ENCODE results near the gene CLCN3.

Gene CLCN3

GRCh38 chr4:169657470-169658107, 37.2 kb downstream of the CLCN3 start:
- no peaks in the 10 kb centered on the region for H3K9me3 ChIP-seq
- H3K4me1 ChIP-seq, result peaks cover 2% of the 10 kb centered on the region; the same call in 1 of the 2 replicates
- no peak for DNase-seq
- TF ChIP-seq CTCF (IDR thresholded peaks at IDR 0.05; ENCODE audit: low read depth, low read length), result no peak
- no peak overlapping the region for H3K4me3 ChIP-seq (ENCODE audit: low read depth, low read length)
- H3K36me3 ChIP-seq, result no peaks in the 10 kb centered on the region
- no peaks in the 10 kb centered on the region for H3K27me3 ChIP-seq

GRCh38 chr4:169658196-169658595, 37.8 kb downstream of the CLCN3 start:
- Histone ChIP-seq H3K36me3 (no peaks in the 10 kb centered on the region), H3K4me1 (peaks cover 2% of the 10 kb centered on the region; the same call in 1 of the 2 replicates), H3K4me3 (ENCODE audit: low read depth, low read length) (no peak overlapping the region), H3K9me3 (no peaks in the 10 kb centered on the region), H3K27me3 (no peaks in the 10 kb centered on the region)
- DNase-seq, result no peak
- no peak for TF ChIP-seq CTCF (IDR thresholded peaks at IDR 0.05; ENCODE audit: low read depth, low read length)

- DNase-seq, result no peak
- peaks cover 8% of the 10 kb centered on the region for H3K4me1 ChIP-seq
- H3K36me3 ChIP-seq, result no peaks in the 10 kb centered on the region
- no peaks in the 10 kb centered on the region for H3K27me3 ChIP-seq
- no peak for TF ChIP-seq CTCF (IDR thresholded peaks at IDR 0.05; ENCODE audit: low read depth, low read length)
- H3K4me3 ChIP-seq (ENCODE audit: low read depth, low read length), result peak overlapping the region; percentile 76
- H3K9me3 ChIP-seq, result no peaks in the 10 kb centered on the region
These were observed 38.8 kb downstream of the CLCN3 start for GRCh38 chr4:169658975-169659715.

- peak overlapping the region; percentile 76 for H3K4me3 ChIP-seq (ENCODE audit: low read depth, low read length)
- no peaks in the 10 kb centered on the region for H3K9me3 ChIP-seq
- no peak for TF ChIP-seq CTCF (IDR thresholded peaks at IDR 0.05; ENCODE audit: low read depth, low read length)
- no peaks in the 10 kb centered on the region for H3K36me3 ChIP-seq
- peak; percentile 83 for DNase-seq
- no peaks in the 10 kb centered on the region for H3K27me3 ChIP-seq
- peaks cover 11% of the 10 kb centered on the region for H3K4me1 ChIP-seq
These were observed 39.6 kb downstream of the CLCN3 start for GRCh38 chr4:169659716-169660670.

DNA sequence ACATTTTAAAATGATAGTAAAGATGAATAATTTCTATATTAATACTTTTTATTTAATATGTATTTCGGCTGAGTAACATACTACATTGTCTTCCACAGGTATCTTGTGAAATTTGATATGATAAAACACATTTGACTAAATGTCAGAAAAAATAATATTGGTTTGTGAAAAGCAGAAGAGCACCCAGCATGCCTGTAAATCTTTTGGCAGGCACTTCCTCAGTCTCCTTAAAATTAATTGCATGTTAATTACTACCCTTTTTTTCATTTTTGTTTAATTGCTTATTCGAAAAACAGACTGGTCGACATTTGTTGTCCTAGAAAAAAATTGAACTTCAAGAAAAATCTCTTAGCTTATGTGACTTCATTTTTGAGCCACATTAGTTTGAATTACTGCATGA, 40.6 kb downstream of the CLCN3 start:
- DNase-seq, result no peak
- Histone ChIP-seq H3K4me1 (peaks cover 15% of the 10 kb centered on the region), H3K36me3 (no peaks in the 10 kb centered on the region), H3K4me3 (ENCODE audit: low read depth, low read length) (peak overlapping the region; percentile 76), H3K27me3 (no peaks in the 10 kb centered on the region), H3K9me3 (no peaks in the 10 kb centered on the region)
- no peak for TF ChIP-seq CTCF (IDR thresholded peaks at IDR 0.05; ENCODE audit: low read depth, low read length)

Data from BE2C (cell line).